Activated CD4-positive, alpha-beta T cell treated with anti-CD3 and anti-CD28 coated beads, Interleukin-2, amount 10 ng/mL, durations not matched to agents 7 days and 5 days (primary cell): ENCODE results near the gene CYP46A1. TPM values are rescaled to one million over a fixed set of nuclear protein-coding genes. Genes with fewer than 3 reads are reported as not detected.

ENCODE experiments used
- CTCF ChIA-PET: fragments of 350-600 bp; sonication (Branson Sonifier 250); formaldehyde crosslinking; loops from one replicate; lab custom pipeline; 2021; ENCODE audit warnings: antibody characterized with exemption; lab: Charles Lee
- POLR2A ChIA-PET: fragments of 350-600 bp; sonication (Branson Sonifier 250); formaldehyde crosslinking; loops from one replicate; lab custom pipeline; 2021; ENCODE audit warnings: antibody characterized with exemption; lab: Charles Lee
- DNase-seq: peaks from one replicate; pipeline ENCODE4 v3.0.0-alpha.2; 2020
- H3K27ac Mint-ChIP-seq: one replicate; pipeline ENCODE4 v1.8.0; 2021; ENCODE audit warnings: mild to moderate bottlenecking, moderate library complexity, mixed read lengths
- H3K27me3 Mint-ChIP-seq: one replicate; pipeline ENCODE4 v1.8.0; 2021; ENCODE audit warnings: mixed read lengths
- H3K36me3 Mint-ChIP-seq: one replicate; pipeline ENCODE4 v1.8.0; 2021; ENCODE audit warnings: low read depth, mixed read lengths
- H3K4me1 Mint-ChIP-seq: one replicate; pipeline ENCODE4 v1.8.0; 2021; ENCODE audit warnings: mixed read lengths
- H3K4me3 Mint-ChIP-seq: one replicate; pipeline ENCODE4 v1.8.0; 2021; ENCODE audit warnings: mild to moderate bottlenecking, moderate library complexity, mixed read lengths
- H3K9me3 Mint-ChIP-seq: one replicate; pipeline ENCODE4 v1.8.0; 2021; ENCODE audit warnings: mixed read lengths
- total RNA-seq, 2 experiments: library from RNA; stranded (reverse); gene quantifications; one replicate each; pipeline ENCODE4 v1.2.3, GENCODE V29; 2021

Gene CYP46A1
- total RNA-seq, 2 experiments from 2014 or later, result 0.12 to 0.20 TPM

DNA sequence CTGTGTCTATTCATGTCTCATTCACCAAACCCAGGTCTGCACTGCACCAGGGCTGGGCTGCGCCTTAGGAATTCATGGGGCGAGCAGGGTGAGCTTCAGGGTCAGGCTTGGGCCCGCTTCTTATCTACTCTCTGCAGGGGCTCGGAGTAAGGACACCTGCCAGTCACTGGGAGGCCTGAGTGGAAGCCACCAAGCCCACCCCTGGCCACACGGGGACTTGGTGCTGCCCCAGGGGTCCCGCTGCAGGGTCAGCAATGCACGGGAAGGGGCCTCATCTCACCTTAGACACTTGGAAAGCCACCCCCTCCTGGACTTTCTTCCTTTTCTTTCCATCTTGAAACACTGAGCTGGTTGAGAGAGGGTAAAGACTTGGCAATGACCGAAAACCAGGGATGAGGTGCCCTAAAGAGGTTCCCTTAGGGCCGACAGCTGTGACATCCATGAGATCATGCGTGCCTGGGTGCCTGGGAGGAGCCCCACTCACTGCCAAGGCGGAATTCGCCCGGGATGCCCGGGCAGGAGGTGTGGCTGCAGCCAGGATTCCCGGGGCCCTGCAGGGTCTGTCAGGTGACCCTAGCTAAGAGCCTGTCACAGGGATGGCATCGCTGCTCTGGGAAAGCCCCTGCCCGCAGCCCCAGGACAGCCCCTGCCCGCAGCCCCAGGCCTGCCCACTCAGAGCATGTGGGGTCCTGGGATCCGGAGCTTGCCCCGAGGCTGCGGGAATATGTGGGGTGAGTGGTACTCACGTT is 63.7 kb downstream of the CYP46A1 start:
- H3K36me3 Mint-ChIP-seq, result no peaks in the 10 kb centered on the region
- H3K4me1 Mint-ChIP-seq, result peaks cover 18% of the 10 kb centered on the region
- ChIA-PET POLR2A (interaction anchor here (0.5 to 0.7 kb wide), 2 partner anchors 123 to 225 kb away, joined by 6 to 10 read pairs; no protein-coding TSS in a partner anchor), CTCF (interaction anchor here (0.7 kb wide), 1 partner anchor 83 kb away, joined by 5 read pairs; no protein-coding TSS in a partner anchor)
- DNase-seq, result no peak
- no peak overlapping the region for H3K4me3 Mint-ChIP-seq
- peaks cover 14% of the 10 kb centered on the region for H3K27me3 Mint-ChIP-seq
- no peaks in the 10 kb centered on the region for H3K9me3 Mint-ChIP-seq
- no peak overlapping the region for H3K27ac Mint-ChIP-seq

DNA sequence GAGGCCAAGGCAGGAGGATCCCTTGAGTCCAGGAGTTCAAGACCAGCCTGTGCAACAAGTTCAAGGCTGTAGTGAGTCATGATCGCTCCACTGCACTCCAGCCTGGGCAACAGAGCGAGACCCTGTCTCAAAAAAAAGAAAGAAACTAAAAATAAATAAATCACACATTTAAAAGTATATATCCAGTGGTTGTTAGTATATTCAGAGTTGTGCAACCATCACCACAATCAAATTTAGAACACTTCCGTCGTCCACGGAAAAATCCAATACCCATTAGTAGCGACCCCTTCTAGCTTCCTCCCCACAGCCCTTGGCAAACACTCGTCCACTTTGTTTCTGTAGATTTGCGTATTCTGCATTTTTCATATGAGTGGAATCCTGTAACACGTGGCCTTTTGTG is 64.4 kb downstream of the CYP46A1 start:
- H3K27me3 Mint-ChIP-seq, result peaks cover 18% of the 10 kb centered on the region

GRCh38 chr14:99749142-99749541 is 65.0 kb downstream of the CYP46A1 start:
- Mint-ChIP-seq H3K9me3 (no peaks in the 10 kb centered on the region), H3K27ac (no peak overlapping the region), H3K36me3 (no peaks in the 10 kb centered on the region), H3K27me3 (peaks cover 21% of the 10 kb centered on the region), H3K4me1 (peaks cover 23% of the 10 kb centered on the region), H3K4me3 (no peak overlapping the region)
- no peak for DNase-seq
- CTCF ChIA-PET, result interaction anchor here (0.9 to 1.4 kb wide), 2 partner anchors 9 kb away, joined by 3 to 4 read pairs; no protein-coding TSS in a partner anchor
- POLR2A ChIA-PET, result no interaction called here

More for the DNA sequence above, 64.4 kb downstream of the CYP46A1 start:
- Mint-ChIP-seq H3K27ac (no peak overlapping the region), H3K4me1 (peaks cover 21% of the 10 kb centered on the region), H3K9me3 (no peaks in the 10 kb centered on the region), H3K36me3 (no peaks in the 10 kb centered on the region), H3K4me3 (no peak overlapping the region)
- POLR2A ChIA-PET, result interaction anchor here (0.5 to 0.7 kb wide), 2 partner anchors 123 to 224 kb away, joined by 6 to 10 read pairs; no protein-coding TSS in a partner anchor
- CTCF ChIA-PET, result no interaction called here
- no peak for DNase-seq

GRCh38 chr14:99749763-99750715 is 65.9 kb downstream of the CYP46A1 start:
- no peak for DNase-seq
- H3K4me1 Mint-ChIP-seq, result peaks cover 23% of the 10 kb centered on the region
- H3K9me3 Mint-ChIP-seq, result no peaks in the 10 kb centered on the region
- H3K27me3 Mint-ChIP-seq, result peaks cover 23% of the 10 kb centered on the region
- CTCF ChIA-PET, result interaction anchor here (0.9 to 1.4 kb wide), 2 partner anchors 8 to 10 kb away, joined by 3 to 4 read pairs; no protein-coding TSS in a partner anchor
- H3K36me3 Mint-ChIP-seq, result no peaks in the 10 kb centered on the region
- H3K4me3 Mint-ChIP-seq, result no peak overlapping the region
- H3K27ac Mint-ChIP-seq, result no peak overlapping the region
- POLR2A ChIA-PET, result no interaction called here

- DNase-seq, result no peak
- H3K27me3 Mint-ChIP-seq, result peaks cover 23% of the 10 kb centered on the region
- H3K27ac Mint-ChIP-seq, result no peak overlapping the region
- CTCF ChIA-PET, result interaction anchor here (1.4 kb wide), 1 partner anchor 11 kb away, joined by 4 read pairs; no protein-coding TSS in a partner anchor
- peaks cover 21% of the 10 kb centered on the region for H3K4me1 Mint-ChIP-seq
- no peaks in the 10 kb centered on the region for H3K36me3 Mint-ChIP-seq
- POLR2A ChIA-PET, result no interaction called here
- no peak overlapping the region for H3K4me3 Mint-ChIP-seq
- H3K9me3 Mint-ChIP-seq, result no peaks in the 10 kb centered on the region
Observed at GRCh38 chr14:99750746-99751450, 66.8 kb downstream of the CYP46A1 start.

DNA sequence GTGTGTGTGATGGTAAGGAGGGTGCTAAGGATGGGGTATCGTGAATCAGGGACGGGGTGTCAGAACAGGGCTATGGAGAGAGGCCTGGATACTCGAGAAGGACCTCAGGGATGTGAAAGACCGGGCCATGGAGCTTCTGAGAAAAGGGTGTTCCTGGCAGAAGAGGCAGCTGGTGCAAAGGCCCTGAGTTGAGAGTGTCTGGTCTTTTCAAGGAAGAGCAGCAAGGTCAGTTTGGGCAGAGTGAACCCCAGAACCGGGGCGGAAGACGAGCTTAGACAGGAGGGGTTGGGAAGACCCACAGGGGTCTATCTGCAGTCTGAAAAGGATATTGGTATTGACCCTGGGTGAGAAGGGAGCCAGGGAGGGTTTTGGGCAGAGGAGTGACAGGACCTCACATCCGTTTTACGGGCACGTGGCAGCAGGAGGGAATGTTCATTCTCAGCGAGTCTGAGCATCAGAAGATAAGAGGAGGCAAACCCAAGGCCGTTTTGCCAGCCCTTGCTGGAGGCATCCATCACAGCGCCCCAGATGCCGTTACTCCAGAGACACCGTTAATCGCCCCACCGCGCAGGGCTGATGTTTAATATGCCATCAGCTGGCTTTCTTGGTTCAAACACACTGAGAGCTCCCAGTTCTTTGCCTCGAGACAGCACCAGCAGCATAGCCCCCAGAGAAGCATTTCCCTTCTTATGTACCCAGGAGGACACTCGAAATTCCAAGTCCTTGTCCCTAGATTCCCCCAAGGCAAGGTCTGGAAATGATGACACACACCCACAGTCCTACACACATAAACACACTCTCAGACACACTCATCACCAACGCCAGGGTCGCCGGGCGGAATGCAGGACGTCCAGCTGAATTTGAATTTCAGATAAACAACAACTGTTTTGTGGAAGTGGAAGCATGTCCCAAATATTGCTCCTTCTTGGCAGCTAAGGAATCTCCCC is 67.7 kb downstream of the CYP46A1 start:
- H3K27ac Mint-ChIP-seq, result no peak overlapping the region
- ChIA-PET CTCF (interaction anchor here (0.7 kb wide), 2 partner anchors 34 to 1322 kb away, joined by 3 read pairs; no protein-coding TSS in a partner anchor), POLR2A (no interaction called here)
- H3K36me3 Mint-ChIP-seq, result no peaks in the 10 kb centered on the region
- H3K4me1 Mint-ChIP-seq, result peaks cover 14% of the 10 kb centered on the region
- no peak for DNase-seq
- peaks cover 23% of the 10 kb centered on the region for H3K27me3 Mint-ChIP-seq
- H3K9me3 Mint-ChIP-seq, result no peaks in the 10 kb centered on the region
- no peak overlapping the region for H3K4me3 Mint-ChIP-seq

DNA sequence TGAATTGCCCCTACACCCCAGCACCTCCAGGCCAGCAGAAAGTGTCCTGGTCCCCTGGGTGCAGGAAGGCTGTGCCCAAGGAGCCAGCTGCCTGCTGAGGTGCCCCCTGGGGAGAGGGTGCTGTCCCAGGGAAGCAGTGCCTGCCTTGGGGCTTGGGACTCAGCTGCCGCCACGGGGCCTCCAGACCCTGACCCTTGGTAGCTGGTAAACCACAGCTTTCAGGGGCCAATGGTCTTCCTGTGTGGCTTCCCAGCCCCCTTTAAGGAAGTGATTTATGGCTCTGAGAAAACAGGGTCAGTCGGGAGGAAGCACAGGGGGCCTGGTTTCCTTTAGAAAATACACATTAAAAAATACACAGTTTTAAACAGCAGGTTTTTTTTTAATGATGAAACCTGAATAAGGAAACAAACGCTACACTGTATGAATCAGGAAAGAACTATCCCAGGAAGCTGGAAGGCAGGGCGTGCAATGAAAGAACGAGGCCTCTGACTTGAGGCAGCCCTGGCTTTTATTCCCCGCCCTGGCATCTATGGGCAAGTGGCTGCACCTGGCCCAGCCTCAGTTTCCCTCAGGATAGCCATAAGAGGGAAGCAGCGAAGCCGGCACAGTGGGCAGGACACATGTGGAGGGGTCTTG is 68.5 kb downstream of the CYP46A1 start:
- DNase-seq, result no peak
- CTCF ChIA-PET, result interaction anchor here (0.7 kb wide), 2 partner anchors 35 to 1321 kb away, joined by 3 read pairs; no protein-coding TSS in a partner anchor
- H3K27ac Mint-ChIP-seq, result no peak overlapping the region
- POLR2A ChIA-PET, result no interaction called here
- H3K4me1 Mint-ChIP-seq, result peaks cover 8% of the 10 kb centered on the region
- no peak overlapping the region for H3K4me3 Mint-ChIP-seq
- no peaks in the 10 kb centered on the region for H3K9me3 Mint-ChIP-seq
- no peaks in the 10 kb centered on the region for H3K36me3 Mint-ChIP-seq
- peaks cover 23% of the 10 kb centered on the region for H3K27me3 Mint-ChIP-seq

GRCh38 chr14:99753225-99754140 is 69.4 kb downstream of the CYP46A1 start:
- no peaks in the 10 kb centered on the region for H3K36me3 Mint-ChIP-seq
- peaks cover 23% of the 10 kb centered on the region for H3K27me3 Mint-ChIP-seq
- H3K4me3 Mint-ChIP-seq, result no peak overlapping the region
- H3K9me3 Mint-ChIP-seq, result no peaks in the 10 kb centered on the region
- CTCF ChIA-PET, result interaction anchor here (0.6 kb wide), 1 partner anchor 104 kb away, joined by 3 read pairs; no protein-coding TSS in a partner anchor
- no peak for DNase-seq
- POLR2A ChIA-PET, result interaction anchor here (0.7 kb wide), 1 partner anchor 469 kb away, joined by 3 read pairs; no protein-coding TSS in a partner anchor
- no peak overlapping the region for H3K27ac Mint-ChIP-seq
- H3K4me1 Mint-ChIP-seq, result peaks cover 8% of the 10 kb centered on the region

- no peak overlapping the region for H3K27ac Mint-ChIP-seq
- ChIA-PET POLR2A (interaction anchor here (0.7 kb wide), 1 partner anchor 468 kb away, joined by 3 read pairs; no protein-coding TSS in a partner anchor), CTCF (interaction anchor here (0.6 to 1.3 kb wide), 2 partner anchors 10 to 103 kb away, joined by 3 read pairs; no protein-coding TSS in a partner anchor)
- peaks cover 23% of the 10 kb centered on the region for H3K27me3 Mint-ChIP-seq
- H3K9me3 Mint-ChIP-seq, result no peaks in the 10 kb centered on the region
- DNase-seq, result no peak
- no peaks in the 10 kb centered on the region for H3K36me3 Mint-ChIP-seq
- no peak overlapping the region for H3K4me3 Mint-ChIP-seq
- H3K4me1 Mint-ChIP-seq, result peaks cover 8% of the 10 kb centered on the region
Observed at GRCh38 chr14:99754141-99755067, 70.3 kb downstream of the CYP46A1 start.
